Hepatocyte (in vitro differentiated cells): ENCODE measurements around the gene ATG4B. TPM values are rescaled to one million over a fixed set of nuclear protein-coding genes. Genes with fewer than 3 reads are reported as not detected.

Experiments
- DNase-seq: peaks from one replicate; pipeline ENCODE4 v3.0.0-alpha.2; 2016; ENCODE audit warnings: low spot score
- H2AFZ ChIP-seq: fragments of 200-600 bp; sonication (generic); 2 replicates; pipeline ENCODE4 v1.6.0; 2016; ENCODE audit warnings: antibody characterized with exemption, mild to moderate bottlenecking
- H3K27ac ChIP-seq: fragments of 200-600 bp; sonication (generic); 2 replicates; pipeline ENCODE4 v1.5.1; 2016; ENCODE audit warnings: mild to moderate bottlenecking
- H3K27me3 ChIP-seq: fragments of 200-600 bp; sonication (generic); 2 replicates; pipeline ENCODE4 v1.6.1; 2016
- H3K36me3 ChIP-seq: fragments of 200-600 bp; sonication (generic); replicated peaks from 2 replicates; pipeline ENCODE4 v1.5.1; 2016; ENCODE audit warnings: low read depth; ENCODE audit not compliant: insufficient read depth
- H3K4me1 ChIP-seq: fragments of 200-600 bp; sonication (generic); 2 replicates; pipeline ENCODE4 v1.5.1; 2016; ENCODE audit warnings: mild to moderate bottlenecking, moderate library complexity; ENCODE audit not compliant: insufficient read depth
- H3K4me2 ChIP-seq: fragments of 200-600 bp; sonication (generic); 2 replicates; pipeline ENCODE4 v1.6.0; 2016
- H3K4me3 ChIP-seq: fragments of 200-600 bp; sonication (generic); 2 replicates; pipeline ENCODE4 v1.5.1; 2016; ENCODE audit warnings: mild to moderate bottlenecking
- H3K79me2 ChIP-seq: fragments of 200-600 bp; sonication (generic); 2 replicates; pipeline ENCODE4 v1.6.0; 2017; ENCODE audit warnings: mild to moderate bottlenecking
- H3K9me2 ChIP-seq: fragments of 200-600 bp; sonication (generic); replicated peaks from 2 replicates; pipeline ENCODE4 v1.6.0; 2017; ENCODE audit warnings: mild to moderate bottlenecking; ENCODE audit not compliant: insufficient read depth
- H3K9me3 ChIP-seq: fragments of 200-600 bp; sonication (generic); 2 replicates; pipeline ENCODE4 v1.5.1; 2016; ENCODE audit warnings: low read depth, mild to moderate bottlenecking
- H4K20me1 ChIP-seq: fragments of 200-600 bp; sonication (generic); 2 replicates; pipeline ENCODE4 v1.6.0; 2016; ENCODE audit warnings: mild to moderate bottlenecking; ENCODE audit not compliant: insufficient read depth, poor library complexity, severe bottlenecking
- CTCF ChIP-seq: fragments of 200-600 bp; sonication (generic); IDR thresholded peaks from 2 replicates; pipeline ENCODE4 v1.5.1; 2016; ENCODE audit warnings: antibody characterized with exemption, mild to moderate bottlenecking; ENCODE audit not compliant: poor library complexity
- EZH2 ChIP-seq: fragments of 200-600 bp; sonication (generic); IDR thresholded peaks from 2 replicates; pipeline ENCODE4 v1.6.1; 2016; ENCODE audit warnings: antibody characterized with exemption, mild to moderate bottlenecking, borderline replicate concordance
- EZH2phosphoT487 ChIP-seq: fragments of 200-600 bp; sonication (generic); IDR thresholded peaks from one replicate; pipeline ENCODE4 v1.6.1; 2018; ENCODE audit warnings: antibody characterized with exemption, mild to moderate bottlenecking, low read depth, moderate library complexity; ENCODE audit not compliant: unreplicated experiment, severe bottlenecking
- WGBS: methylation state at CpG from one replicate; pipeline ENCODE4 v1.1.6; 2016; ENCODE audit warnings: low lambda C conversion rate; ENCODE audit errors: missing lambda C conversion rate; 5-methylcytosine and 5-hydroxymethylcytosine counted together
- polyA plus RNA-seq: library from polyadenylated mRNA; unstranded; fragments of >200 nt; fragmentation: Nextera tagmentation; extraction: Ambion mirVana; gene quantifications from 2 replicates; pipeline ENCODE4 v1.2.1, GENCODE V29; 2016
- total RNA-seq: library from RNA; depleted of rRNA; stranded (reverse); fragments of >200 nt; gene quantifications from 2 replicates; pipeline ENCODE4 v1.2.3, GENCODE V29; 2014

ATG4B gene
- total and polyA plus RNA-seq, 2 experiments from 2014 or later, result 61.3 to 108 TPM

GRCh38 chr2:241607162-241607885, 30.2 kb upstream of the ATG4B start:
- Histone ChIP-seq H3K27me3 (no peaks in the 10 kb centered on the region), H3K4me2 (no peak overlapping the region), H3K9me2 (no peaks in the 10 kb centered on the region), H3K79me2 (peaks cover 31% of the 10 kb centered on the region), H3K9me3 (no peaks in the 10 kb centered on the region), H2AFZ (no peak overlapping the region), H3K36me3 (no peaks in the 10 kb centered on the region), H3K4me3 (no peak overlapping the region), H3K27ac (no peak overlapping the region), H4K20me1 (peaks cover 3% of the 10 kb centered on the region), H3K4me1 (peaks cover 13% of the 10 kb centered on the region)
- no peak for TF ChIP-seq CTCF
- TF ChIP-seq EZH2phosphoT487, result no peak
- no peak for TF ChIP-seq EZH2
- WGBS, result 96% methylated on average over 26 of the region's 27 CpGs
- DNase-seq, result no peak

GRCh38 chr2:241608881-241609280, 28.6 kb upstream of the ATG4B start:
- DNase-seq, result no peak
- peaks cover 46% of the 10 kb centered on the region for H3K79me2 ChIP-seq
- 95% methylated on average over 10 of the region's 10 CpGs for WGBS
- H3K36me3 ChIP-seq, result no peaks in the 10 kb centered on the region
- no peak for TF ChIP-seq EZH2
- no peak for TF ChIP-seq EZH2phosphoT487
- no peak for TF ChIP-seq CTCF
- peaks cover 18% of the 10 kb centered on the region for H3K4me1 ChIP-seq
- no peak overlapping the region for H3K4me2 ChIP-seq
- H3K9me2 ChIP-seq, result no peaks in the 10 kb centered on the region
- peaks cover 3% of the 10 kb centered on the region for H4K20me1 ChIP-seq
- H3K27me3 ChIP-seq, result no peaks in the 10 kb centered on the region
- no peaks in the 10 kb centered on the region for H3K9me3 ChIP-seq
- H3K4me3 ChIP-seq, result no peak overlapping the region
- no peak overlapping the region for H3K27ac ChIP-seq
- no peak overlapping the region for H2AFZ ChIP-seq

GRCh38 chr2:241609859-241610793, 27.4 kb upstream of the ATG4B start:
- peak overlapping the region; percentile 81 for H2AFZ ChIP-seq
- peak; percentile 96 for DNase-seq
- no peaks in the 10 kb centered on the region for H3K9me3 ChIP-seq
- 13% methylated on average over 42 of the region's 76 CpGs for WGBS
- H3K27me3 ChIP-seq, result no peaks in the 10 kb centered on the region
- H4K20me1 ChIP-seq, result peaks cover 3% of the 10 kb centered on the region
- H3K4me1 ChIP-seq, result peaks cover 20% of the 10 kb centered on the region
- H3K4me2 ChIP-seq, result peak overlapping the region; percentile 99
- H3K36me3 ChIP-seq, result no peaks in the 10 kb centered on the region
- no peak for TF ChIP-seq EZH2
- no peak for TF ChIP-seq EZH2phosphoT487
- TF ChIP-seq CTCF, result peak; percentile 63
- peak overlapping the region; percentile 58 for H3K4me3 ChIP-seq
- peak overlapping the region; percentile 95 for H3K27ac ChIP-seq
- peaks cover 57% of the 10 kb centered on the region for H3K79me2 ChIP-seq
- H3K9me2 ChIP-seq, result no peaks in the 10 kb centered on the region
